ENCODE data around the gene IMMP2L. TPM values are rescaled to one million over a fixed set of nuclear protein-coding genes. Genes with fewer than 3 reads are reported as not detected.
"Not testable (repeated sequence)": the region's sequence is repeated elsewhere in the genome, so short reads cannot be mapped to it uniquely, and the experiment has no call there.

IMMP2L gene
- total RNA-seq, result 10 to 100 TPM; 29.2 to 32.2 TPM
- 10 to 100 TPM; 23.5 to 29.9 TPM for polyA plus RNA-seq

GRCh38 chr7:111561904-111562732 is at the start of gene IMMP2L:
TSS of gene IMMP2L (minus strand) at chr7:111562492.
- H3K4me1 Mint-ChIP-seq, result peaks cover 27 to 47% (median 35%) of the 10 kb centered on the region in 4 donors
- peak; percentile 82 to 95 (median 91) for DNase-seq
- H3K4me3 Mint-ChIP-seq, result peak within 1 kb of the TSS; percentile 90 to 94 (median 92)
- H3K4me3 ChIP-seq (ENCODE audit: low read length in 2 of 2), result peak within 1 kb of the TSS; percentile 73 to 74
- peak within 1 kb of the TSS; percentile 76 for H3K27ac ChIP-seq (ENCODE audit: low read depth, low read length)
- H3K27me3 ChIP-seq (ENCODE audit: insufficient read depth, low read length), result no peaks in the 10 kb centered on the region
- H3K27ac Mint-ChIP-seq, result peak within 1 kb of the TSS; percentile 88 to 98 (median 95)
- H3K36me3 Mint-ChIP-seq, result peaks cover 6 to 11% of the 10 kb centered on the region in 2 donors
- no peaks in the 10 kb centered on the region for H3K36me3 ChIP-seq (ENCODE audit: insufficient read depth, low read length)
- ChIA-PET POLR2A (ENCODE audit: partially characterized antibody) (interaction anchor here (0.9 to 2.2 kb wide), 8 partner anchors 30 to 1378 kb away, joined by 3 to 10 read pairs (median 4); partner anchors contain the start of genes DOCK4, IFRD1 and ZNF277), CTCF (ENCODE audit: partially characterized antibody) (no interaction called here)
- H3K9me3 ChIP-seq (ENCODE audit: control insufficient read depth in 1 of 2, low read length in 2 of 2), result no peaks in the 10 kb centered on the region
- H3K27me3 Mint-ChIP-seq, result peaks cover 3 to 5% of the 10 kb centered on the region in 2 donors
- intact Hi-C loops (cut with micrococcal nuclease), result loop anchor here (1.0 to 10.0 kb wide), 6 partner anchors 470 to 1556 kb away; partner anchors contain the start of genes DOCK4, IFRD1, LRRN3 and SMIM30
- no peaks in the 10 kb centered on the region for H3K9me3 Mint-ChIP-seq
- peaks cover 32% of the 10 kb centered on the region for H3K4me1 ChIP-seq (ENCODE audit: insufficient read depth, low read length)

DNA sequence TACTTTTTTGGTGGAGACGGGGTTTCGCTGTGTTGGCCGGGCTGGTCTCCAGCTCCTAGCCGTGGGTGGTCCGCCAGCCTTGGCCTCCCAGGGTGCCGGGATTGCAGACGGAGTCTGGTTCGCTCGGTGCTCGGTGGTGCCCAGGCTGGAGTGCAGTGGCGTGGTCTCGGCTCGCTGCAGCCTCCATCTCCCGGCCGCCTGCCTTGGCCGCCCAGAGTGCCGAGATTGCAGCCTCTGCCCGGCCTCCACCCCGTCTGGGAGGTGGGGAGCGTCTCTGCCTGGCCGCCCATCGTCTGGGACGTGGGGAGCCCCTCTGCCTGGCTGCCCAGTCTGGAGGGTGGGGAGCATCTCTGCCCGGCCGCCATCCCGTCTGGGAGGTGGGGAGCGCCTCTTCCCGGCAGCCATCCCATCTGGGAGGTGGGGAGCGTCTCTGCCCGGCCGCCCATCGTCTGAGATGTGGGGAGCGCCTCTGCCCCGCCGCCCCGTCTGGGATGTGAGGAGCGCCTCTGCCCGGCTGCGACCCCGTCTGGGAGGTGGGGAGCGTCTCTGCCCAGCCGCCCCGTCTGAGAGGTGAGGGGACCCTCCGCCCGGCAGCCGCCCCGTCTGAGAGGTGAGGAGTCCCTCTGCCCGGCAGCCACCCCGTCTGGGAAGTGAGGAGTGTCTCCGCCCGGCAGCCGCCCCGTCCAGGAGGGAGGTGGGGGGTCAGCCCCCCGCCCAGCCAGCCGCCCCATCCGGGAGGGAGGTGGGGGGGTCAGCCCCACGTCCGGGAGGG is 47.4 kb upstream of the IMMP2L start:
- H3K4me3 ChIP-seq (ENCODE audit: low read length in 2 of 2); H3K9me3 ChIP-seq (ENCODE audit: control insufficient read depth in 1 of 2, low read length in 2 of 2); H3K36me3 ChIP-seq (ENCODE audit: insufficient read depth, low read length); H3K36me3 Mint-ChIP-seq; H3K27ac ChIP-seq (ENCODE audit: low read depth, low read length); H3K4me3 Mint-ChIP-seq; H3K9me3 Mint-ChIP-seq; H3K27ac Mint-ChIP-seq; H3K27me3 ChIP-seq (ENCODE audit: insufficient read depth, low read length); CTCF ChIA-PET (ENCODE audit: partially characterized antibody); H3K4me1 ChIP-seq (ENCODE audit: insufficient read depth, low read length); POLR2A ChIA-PET (ENCODE audit: partially characterized antibody); H3K27me3 Mint-ChIP-seq; intact Hi-C loops (cut with micrococcal nuclease); H3K4me1 Mint-ChIP-seq: not testable (repeated sequence)
- peak in 1 of 5 donors; percentile 36 for DNase-seq

DNA sequence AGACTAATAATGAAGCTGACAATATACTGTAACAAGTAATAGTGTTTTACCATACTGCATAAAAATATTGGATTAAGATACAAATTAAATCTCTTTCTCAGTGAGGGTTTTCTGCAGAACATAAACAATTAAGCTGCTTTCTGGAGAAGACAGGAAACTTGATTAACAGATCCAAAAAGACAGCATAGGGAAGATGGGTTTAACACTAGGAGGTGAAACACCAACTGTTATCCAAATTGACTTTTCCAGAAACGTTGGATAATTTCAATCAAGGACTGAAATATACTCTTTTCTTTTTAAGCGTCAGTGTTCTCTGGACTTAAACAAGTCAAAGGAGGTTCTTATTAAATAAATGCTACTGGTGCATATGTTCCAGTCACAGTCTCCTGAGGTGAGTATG is 45.3 kb upstream of the IMMP2L start:
- Histone ChIP-seq H3K4me3 (ENCODE audit: low read length in 2 of 2) (no peak overlapping the region), H3K27ac (ENCODE audit: low read depth, low read length) (no peak overlapping the region), H3K4me1 (ENCODE audit: insufficient read depth, low read length) (no peaks in the 10 kb centered on the region), H3K27me3 (ENCODE audit: insufficient read depth, low read length) (no peaks in the 10 kb centered on the region), H3K9me3 (ENCODE audit: control insufficient read depth in 1 of 2, low read length in 2 of 2) (no peaks in the 10 kb centered on the region), H3K36me3 (ENCODE audit: insufficient read depth, low read length) (no peaks in the 10 kb centered on the region)
- Mint-ChIP-seq H3K36me3 (no peaks in the 10 kb centered on the region), H3K4me3 (no peak overlapping the region), H3K27me3 (no peaks in the 10 kb centered on the region), H3K4me1 (no peaks in the 10 kb centered on the region), H3K9me3 (peaks cover 0 to 8% (median 0%) of the 10 kb centered on the region in 8 donors), H3K27ac (no peak overlapping the region)
- DNase-seq, result no peak
- ChIA-PET CTCF (ENCODE audit: partially characterized antibody) (no interaction called here), POLR2A (ENCODE audit: partially characterized antibody) (no interaction called here)
- intact Hi-C loops (cut with micrococcal nuclease), result no loop called here

DNA sequence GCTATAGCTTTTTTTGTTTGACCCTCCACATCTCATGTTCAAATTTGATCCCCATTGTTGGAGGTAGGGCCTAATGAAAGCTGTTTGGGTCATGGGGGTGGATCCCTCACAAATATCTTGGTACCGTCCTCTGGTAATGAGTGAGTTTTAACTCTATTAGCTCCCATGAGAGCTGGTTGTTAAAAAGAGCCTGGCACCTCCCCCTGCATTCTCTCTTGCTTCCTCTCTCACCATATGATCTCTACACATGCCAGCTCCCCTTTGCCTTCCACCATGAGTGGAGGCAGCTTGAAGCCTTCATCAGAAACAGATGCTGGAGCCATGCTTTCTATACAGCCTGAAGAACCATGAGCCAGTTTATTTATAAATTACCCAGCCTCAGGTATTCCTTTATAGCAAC is 43.0 kb upstream of the IMMP2L start:
- H3K27me3 Mint-ChIP-seq, result peaks cover 1 to 4% of the 10 kb centered on the region in 2 donors
- H3K4me3 Mint-ChIP-seq, result no peak overlapping the region
- no peaks in the 10 kb centered on the region for H3K4me1 Mint-ChIP-seq
- intact Hi-C loops (cut with micrococcal nuclease), result no loop called here
- peaks cover 0 to 3% (median 0%) of the 10 kb centered on the region in 8 donors for H3K9me3 Mint-ChIP-seq
- ChIA-PET POLR2A (ENCODE audit: partially characterized antibody) (no interaction called here), CTCF (ENCODE audit: partially characterized antibody) (no interaction called here)
- H3K27ac Mint-ChIP-seq, result no peak overlapping the region
- Histone ChIP-seq H3K27ac (ENCODE audit: low read depth, low read length) (no peak overlapping the region), H3K4me1 (ENCODE audit: insufficient read depth, low read length) (no peaks in the 10 kb centered on the region), H3K4me3 (ENCODE audit: low read length in 2 of 2) (no peak overlapping the region), H3K27me3 (ENCODE audit: insufficient read depth, low read length) (no peaks in the 10 kb centered on the region), H3K9me3 (ENCODE audit: control insufficient read depth in 1 of 2, low read length in 2 of 2) (no peaks in the 10 kb centered on the region), H3K36me3 (ENCODE audit: insufficient read depth, low read length) (no peaks in the 10 kb centered on the region)
- no peaks in the 10 kb centered on the region for H3K36me3 Mint-ChIP-seq
- no peak for DNase-seq

DNA sequence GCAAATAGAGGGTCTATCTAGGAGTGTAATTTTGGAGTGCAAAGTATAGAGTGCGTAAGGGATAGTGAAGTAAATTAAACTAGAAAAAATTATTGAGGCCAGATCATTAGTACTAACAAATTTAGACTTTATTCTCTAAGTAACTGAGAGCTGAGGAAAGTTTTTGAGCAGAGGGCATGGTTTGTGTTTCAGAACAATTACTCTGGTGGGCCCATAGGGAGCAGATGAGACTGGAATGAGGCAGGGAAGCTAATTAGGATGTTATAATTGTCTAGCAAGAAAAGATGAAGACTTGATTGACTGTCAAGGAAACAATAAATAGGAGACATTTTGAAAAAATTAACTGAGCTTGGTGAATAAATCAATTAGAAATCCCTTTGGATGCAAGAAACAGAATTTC is 37.8 kb upstream of the IMMP2L start:
- ChIA-PET CTCF (ENCODE audit: partially characterized antibody) (no interaction called here), POLR2A (ENCODE audit: partially characterized antibody) (no interaction called here)
- peaks cover 0 to 11% (median 5%) of the 10 kb centered on the region in 8 donors for H3K9me3 Mint-ChIP-seq
- no peak for DNase-seq
- H3K9me3 ChIP-seq (ENCODE audit: control insufficient read depth in 1 of 2, low read length in 2 of 2), result no peaks in the 10 kb centered on the region
- H3K27ac ChIP-seq (ENCODE audit: low read depth, low read length), result no peak overlapping the region
- H3K36me3 ChIP-seq (ENCODE audit: insufficient read depth, low read length), result no peaks in the 10 kb centered on the region
- no peaks in the 10 kb centered on the region for H3K36me3 Mint-ChIP-seq
- no peak overlapping the region for H3K4me3 Mint-ChIP-seq
- no peak overlapping the region for H3K4me3 ChIP-seq (ENCODE audit: low read length in 2 of 2)
- no peaks in the 10 kb centered on the region for H3K4me1 ChIP-seq (ENCODE audit: insufficient read depth, low read length)
- intact Hi-C loops (cut with micrococcal nuclease), result no loop called here
- peaks cover 1 to 4% of the 10 kb centered on the region in 2 donors for H3K27me3 Mint-ChIP-seq
- no peaks in the 10 kb centered on the region for H3K4me1 Mint-ChIP-seq
- H3K27me3 ChIP-seq (ENCODE audit: insufficient read depth, low read length), result no peaks in the 10 kb centered on the region
- no peak overlapping the region for H3K27ac Mint-ChIP-seq

GRCh38 chr7:111595780-111596179 is 33.5 kb upstream of the IMMP2L start:
- DNase-seq, result no peak
- Mint-ChIP-seq H3K36me3 (no peaks in the 10 kb centered on the region), H3K9me3 (peaks cover 0 to 11% (median 5%) of the 10 kb centered on the region in 8 donors), H3K27ac (peak overlapping the region in 1 of 7 donors; percentile 68), H3K4me3 (no peak overlapping the region), H3K4me1 (no peaks in the 10 kb centered on the region), H3K27me3 (peaks cover 0 to 7% of the 10 kb centered on the region in 2 donors)
- ChIA-PET POLR2A (ENCODE audit: partially characterized antibody) (no interaction called here), CTCF (ENCODE audit: partially characterized antibody) (no interaction called here)
- intact Hi-C loops (cut with micrococcal nuclease), result no loop called here
- Histone ChIP-seq H3K9me3 (ENCODE audit: control insufficient read depth in 1 of 2, low read length in 2 of 2) (no peaks in the 10 kb centered on the region), H3K27ac (ENCODE audit: low read depth, low read length) (no peak overlapping the region), H3K27me3 (ENCODE audit: insufficient read depth, low read length) (no peaks in the 10 kb centered on the region), H3K36me3 (ENCODE audit: insufficient read depth, low read length) (no peaks in the 10 kb centered on the region), H3K4me3 (ENCODE audit: low read length in 2 of 2) (no peak overlapping the region), H3K4me1 (ENCODE audit: insufficient read depth, low read length) (no peaks in the 10 kb centered on the region)

DNA sequence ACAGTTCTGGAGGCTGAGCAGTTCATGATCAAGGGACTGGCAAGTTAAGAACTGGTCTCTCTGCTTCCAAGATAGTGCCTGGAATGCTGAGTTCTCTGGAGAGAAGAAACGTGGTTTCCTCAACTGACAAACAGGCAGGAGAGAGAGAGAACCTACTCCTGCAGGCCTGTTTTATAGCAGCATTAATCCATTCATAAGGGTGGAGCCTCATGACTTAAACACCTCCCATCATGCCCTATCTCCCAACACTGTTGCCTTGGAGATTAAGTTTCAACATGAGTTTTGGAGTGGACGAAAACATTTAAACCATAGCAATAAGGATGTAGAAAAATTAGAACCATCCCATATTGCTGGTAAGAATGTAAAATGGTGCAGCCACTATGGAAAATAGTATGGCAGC is 32.3 kb upstream of the IMMP2L start:
- POLR2A ChIA-PET (ENCODE audit: partially characterized antibody), result no interaction called here
- intact Hi-C loops (cut with micrococcal nuclease), result no loop called here
- Mint-ChIP-seq H3K27ac (no peak overlapping the region), H3K27me3 (peaks cover 2 to 6% of the 10 kb centered on the region in 2 donors), H3K9me3 (peaks cover 0 to 11% (median 5%) of the 10 kb centered on the region in 8 donors), H3K36me3 (no peaks in the 10 kb centered on the region), H3K4me1 (no peaks in the 10 kb centered on the region), H3K4me3 (no peak overlapping the region)
- no peaks in the 10 kb centered on the region for H3K36me3 ChIP-seq (ENCODE audit: insufficient read depth, low read length)
- H3K9me3 ChIP-seq (ENCODE audit: control insufficient read depth in 1 of 2, low read length in 2 of 2), result no peaks in the 10 kb centered on the region
- H3K27ac ChIP-seq (ENCODE audit: low read depth, low read length), result no peak overlapping the region
- no peaks in the 10 kb centered on the region for H3K27me3 ChIP-seq (ENCODE audit: insufficient read depth, low read length)
- CTCF ChIA-PET (ENCODE audit: partially characterized antibody), result no interaction called here
- no peaks in the 10 kb centered on the region for H3K4me1 ChIP-seq (ENCODE audit: insufficient read depth, low read length)
- no peak overlapping the region for H3K4me3 ChIP-seq (ENCODE audit: low read length in 2 of 2)
- no peak for DNase-seq
